BJ (cell line): ENCODE results near the gene SCT. TPM values are rescaled to one million over a fixed set of nuclear protein-coding genes. Genes with fewer than 3 reads are reported as not detected.

Experiments used
- CTCF ChIA-PET: fragments of 350-600 bp; formaldehyde crosslinking; extraction: SDS; loops from one replicate; lab custom pipeline; 2021; ENCODE audit warnings: antibody characterized with exemption, inconsistent platforms; lab: Yijun Ruan, JAX
- POLR2A ChIA-PET: fragments of 300-600 bp; sonication (Branson Sonifier 250); formaldehyde crosslinking; extraction: SDS; loops from one replicate; lab custom pipeline; 2021; ENCODE audit warnings: antibody characterized with exemption; lab: Charles Lee
- DNase-seq: peaks from one replicate; pipeline ENCODE4 v3.0.0-alpha.2; 2011; ENCODE audit warnings: low read depth
- H3K27me3 ChIP-seq: 2 replicates; pipeline ENCODE4 v1.6.0; 2011; ENCODE audit warnings: low read length; ENCODE audit not compliant: control insufficient read depth, insufficient read depth
- H3K36me3 ChIP-seq: 2 replicates; pipeline ENCODE4 v1.5.1; 2011; ENCODE audit warnings: low read length; ENCODE audit not compliant: control insufficient read depth, insufficient read depth
- H3K4me3 ChIP-seq: 2 replicates; pipeline ENCODE4 v1.5.1; 2011; ENCODE audit warnings: low read depth, mild to moderate bottlenecking, control low read depth, low read length
- polyA plus RNA-seq: library from polyadenylated mRNA; depleted of rRNA; stranded (reverse); fragments of >200 nt; gene quantifications from 2 replicates; pipeline ENCODE4 v1.2.3, GENCODE V29; 2011
- TF ChIP-seq, protein P1 (sequence below): IDR thresholded peaks from 2 replicates; pipeline ENCODE4 v1.5.1; 2011; ENCODE audit warnings: low read depth, mild to moderate bottlenecking, control low read depth, inconsistent platforms, low read length, moderate library complexity; ENCODE audit not compliant: insufficient read depth

Gene SCT
- polyA plus RNA-seq, 1 experiment, result not detected

DNA sequence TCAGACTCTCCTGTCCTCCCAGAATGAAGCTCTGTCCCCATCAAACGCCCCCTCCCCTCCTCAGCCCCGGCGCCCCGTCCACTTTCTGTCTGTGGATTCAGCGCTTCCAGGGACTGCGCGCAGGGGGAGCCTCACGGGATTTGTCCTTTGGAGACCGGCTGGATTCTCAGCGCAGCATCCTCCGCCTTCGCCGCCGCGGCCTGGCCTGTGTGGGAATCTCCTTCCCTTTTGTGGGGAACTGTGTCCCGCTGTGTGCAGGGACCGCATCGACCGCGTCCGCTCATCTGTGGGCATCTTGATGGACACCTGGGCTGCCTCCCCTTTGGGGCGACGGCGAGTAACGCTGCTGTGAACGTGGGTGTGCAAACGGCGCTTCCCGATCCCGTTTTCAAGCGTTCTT lies 1.1 kb upstream of the SCT start:
- Histone ChIP-seq H3K4me3 (no peak overlapping the region), H3K27me3 (no peaks in the 10 kb centered on the region; the same call in 1 of the 2 replicates), H3K36me3 (no peaks in the 10 kb centered on the region; the same call in none of the 2 replicates)
- TF ChIP-seq, protein P1, sequence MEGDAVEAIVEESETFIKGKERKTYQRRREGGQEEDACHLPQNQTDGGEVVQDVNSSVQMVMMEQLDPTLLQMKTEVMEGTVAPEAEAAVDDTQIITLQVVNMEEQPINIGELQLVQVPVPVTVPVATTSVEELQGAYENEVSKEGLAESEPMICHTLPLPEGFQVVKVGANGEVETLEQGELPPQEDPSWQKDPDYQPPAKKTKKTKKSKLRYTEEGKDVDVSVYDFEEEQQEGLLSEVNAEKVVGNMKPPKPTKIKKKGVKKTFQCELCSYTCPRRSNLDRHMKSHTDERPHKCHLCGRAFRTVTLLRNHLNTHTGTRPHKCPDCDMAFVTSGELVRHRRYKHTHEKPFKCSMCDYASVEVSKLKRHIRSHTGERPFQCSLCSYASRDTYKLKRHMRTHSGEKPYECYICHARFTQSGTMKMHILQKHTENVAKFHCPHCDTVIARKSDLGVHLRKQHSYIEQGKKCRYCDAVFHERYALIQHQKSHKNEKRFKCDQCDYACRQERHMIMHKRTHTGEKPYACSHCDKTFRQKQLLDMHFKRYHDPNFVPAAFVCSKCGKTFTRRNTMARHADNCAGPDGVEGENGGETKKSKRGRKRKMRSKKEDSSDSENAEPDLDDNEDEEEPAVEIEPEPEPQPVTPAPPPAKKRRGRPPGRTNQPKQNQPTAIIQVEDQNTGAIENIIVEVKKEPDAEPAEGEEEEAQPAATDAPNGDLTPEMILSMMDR, result no peak
- POLR2A ChIA-PET, result no interaction called here
- CTCF ChIA-PET, result no interaction called here
- no peak for DNase-seq

DNA sequence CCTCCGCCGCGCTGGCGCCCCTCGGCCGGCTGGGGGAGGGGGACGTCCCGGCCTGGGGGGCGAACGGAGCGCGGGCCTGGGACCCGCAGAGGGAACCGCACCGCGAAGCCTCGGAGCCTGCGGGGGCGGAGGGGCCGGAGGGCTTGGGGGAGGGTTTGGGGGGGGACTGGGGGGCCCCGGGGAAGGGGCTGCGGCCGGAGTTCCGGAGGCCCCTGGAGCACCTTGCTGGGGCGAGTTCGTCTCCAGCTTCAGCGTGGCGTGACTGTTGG lies 261 bp upstream of the SCT start:
- POLR2A ChIA-PET, result no interaction called here
- Histone ChIP-seq H3K27me3 (no peaks in the 10 kb centered on the region; the same call in 1 of the 2 replicates), H3K36me3 (no peaks in the 10 kb centered on the region; the same call in none of the 2 replicates), H3K4me3 (no peak overlapping the region)
- TF ChIP-seq, protein P1, result no peak
- CTCF ChIA-PET, result interaction anchor here (0.6 kb wide), 1 partner anchor 20 kb away, joined by 3 read pairs; no protein-coding TSS in a partner anchor
- DNase-seq, result no peak

DNA sequence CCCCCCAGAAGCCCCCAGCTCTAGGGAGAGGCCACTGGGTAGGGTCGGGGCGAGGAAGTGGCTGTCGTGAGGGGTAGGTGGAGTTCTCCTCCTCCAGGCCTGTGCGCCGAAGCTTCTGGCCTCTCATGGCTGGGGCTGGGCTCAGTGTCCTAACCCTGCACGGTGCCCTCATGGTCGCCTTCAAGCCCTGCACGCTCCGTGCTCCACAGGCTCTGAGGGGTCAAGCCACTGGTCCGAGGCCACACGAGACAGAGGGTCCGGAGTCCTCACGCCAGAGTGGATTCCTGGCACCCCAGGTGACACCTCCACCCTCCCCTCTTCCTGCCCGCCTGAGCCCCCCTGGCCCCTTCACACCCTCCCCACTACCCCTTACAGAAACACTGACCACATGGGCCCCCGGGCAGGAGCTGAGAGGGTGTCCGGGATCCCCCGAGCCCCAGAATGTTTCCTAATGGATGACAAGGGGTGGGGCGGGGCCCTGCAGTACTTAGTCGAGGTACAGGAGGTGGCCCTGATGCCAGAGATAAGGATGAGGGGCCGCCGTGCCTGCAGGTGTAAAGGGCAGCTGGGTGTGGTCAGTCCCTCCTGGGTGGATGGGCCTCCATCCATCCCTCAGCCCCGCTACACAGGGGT lies 1.2 kb downstream of the SCT start:
- Histone ChIP-seq H3K27me3 (no peaks in the 10 kb centered on the region; the same call in 1 of the 2 replicates), H3K36me3 (no peaks in the 10 kb centered on the region; the same call in none of the 2 replicates), H3K4me3 (no peak overlapping the region)
- no peak for DNase-seq
- ChIA-PET POLR2A (no interaction called here), CTCF (no interaction called here)
- TF ChIP-seq, protein P1, result no peak

DNA sequence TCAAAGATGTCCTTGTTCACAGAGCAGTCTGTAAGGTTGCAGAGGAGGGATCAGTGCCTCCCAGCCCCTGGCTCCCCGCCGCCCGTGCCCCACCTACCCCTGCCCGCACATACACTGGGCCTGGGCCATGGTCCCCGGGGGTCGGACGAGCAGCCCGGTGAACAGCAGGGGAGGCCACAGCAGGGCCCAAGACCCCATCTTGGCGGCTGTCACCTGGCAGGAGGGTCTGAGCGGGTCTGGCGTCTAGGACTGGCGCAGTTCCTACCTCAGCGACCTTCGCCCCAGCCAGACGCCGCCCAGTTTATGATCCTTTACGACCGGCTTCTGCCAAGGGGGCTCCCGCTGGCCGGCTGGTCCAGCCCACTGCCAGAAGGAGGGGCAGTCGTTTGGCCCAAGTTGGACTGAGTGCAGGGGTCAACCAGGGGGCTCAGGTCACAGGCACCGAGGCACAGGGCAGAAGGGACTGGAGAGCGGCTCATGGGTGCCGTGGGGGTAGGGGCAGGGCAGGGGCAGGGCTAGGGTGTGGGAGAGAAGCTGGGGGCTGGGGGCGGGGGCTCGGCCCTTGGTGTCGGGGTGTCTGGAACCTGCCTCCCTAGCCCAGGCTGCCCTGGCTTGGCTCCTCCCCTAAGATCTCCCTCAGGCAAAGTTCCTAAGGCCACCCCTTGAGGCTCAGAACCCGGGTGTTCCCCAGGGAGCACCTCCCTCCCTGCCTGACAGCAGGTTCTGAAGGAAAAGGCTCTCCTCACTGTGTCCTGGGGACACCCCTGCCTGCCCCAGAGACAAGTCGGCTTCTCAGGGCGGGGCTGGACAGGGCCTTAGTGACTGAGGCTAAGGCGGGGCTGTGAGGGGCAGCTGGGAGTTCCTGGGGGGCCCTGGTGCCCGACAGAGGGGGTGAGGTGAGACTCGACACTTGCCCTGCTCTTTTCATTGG lies 2.0 kb downstream of the SCT start, which contains the start of gene CDHR5:
CDHR5 (minus strand) TSS at position 251 of the 931 bp plus-strand sequence; CDS start at position 198, 53 bp downstream.
- H3K4me3 ChIP-seq, result no peak within 1 kb of the TSS
- DNase-seq, result no peak
- no peaks in the 10 kb centered on the region; the same call in none of the 2 replicates for H3K36me3 ChIP-seq
- TF ChIP-seq, protein P1, result no peak
- ChIA-PET CTCF (no interaction called here), POLR2A (no interaction called here)
- no peaks in the 10 kb centered on the region for H3K27me3 ChIP-seq
